GM18505 (cell line): Measurements from ENCODE around the gene ARID1B.
A peak's percentile ranks its signal among the peaks of the same experiment; 100 is the strongest.

Source experiments
- ATAC-seq: cut with Tn5 transposase; IDR thresholded peaks from one replicate; pipeline ENCODE4 v1.9.1; 2021; ENCODE audit not compliant: unreplicated experiment
- POLR2A ChIP-seq: IDR thresholded peaks from 4 replicates; pipeline ENCODE4 v1.6.1; 2011; ENCODE audit warnings: borderline replicate concordance; ENCODE audit not compliant: insufficient read depth, insufficient read length; ENCODE audit errors: extremely low read depth

Gene ARID1B

DNA sequence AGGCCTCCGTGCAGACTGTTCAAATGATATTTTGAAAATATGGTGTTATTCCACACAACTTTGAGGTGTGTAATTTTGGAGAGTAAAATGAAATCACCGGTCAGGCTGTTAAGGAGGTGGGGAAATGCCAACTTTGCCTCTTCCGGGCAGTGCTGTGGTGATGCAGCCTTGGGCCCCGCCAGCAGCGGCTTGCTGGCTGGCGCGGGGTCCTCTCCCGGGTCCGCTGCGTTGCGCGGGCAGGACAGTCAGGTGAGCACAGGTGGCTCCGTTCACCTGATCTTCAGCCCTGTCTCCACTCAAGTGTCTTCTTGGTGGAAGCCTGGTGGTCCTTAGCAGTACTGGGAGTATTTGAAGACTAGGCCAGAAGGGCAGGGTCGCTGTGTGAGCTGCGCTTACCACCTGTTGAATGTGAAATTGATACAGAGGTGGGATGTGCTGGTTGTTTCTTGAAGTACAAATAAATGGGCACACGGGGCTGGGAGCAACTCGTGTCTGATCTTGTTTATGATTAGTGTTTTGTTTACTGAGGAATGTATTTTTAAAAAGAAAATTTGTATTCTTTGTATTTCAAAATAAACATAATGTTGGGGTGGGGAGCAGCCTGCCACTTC lies 184.2 kb downstream of the ARID1B start:
- no peak for ATAC-seq
- no peak for TF ChIP-seq POLR2A

DNA sequence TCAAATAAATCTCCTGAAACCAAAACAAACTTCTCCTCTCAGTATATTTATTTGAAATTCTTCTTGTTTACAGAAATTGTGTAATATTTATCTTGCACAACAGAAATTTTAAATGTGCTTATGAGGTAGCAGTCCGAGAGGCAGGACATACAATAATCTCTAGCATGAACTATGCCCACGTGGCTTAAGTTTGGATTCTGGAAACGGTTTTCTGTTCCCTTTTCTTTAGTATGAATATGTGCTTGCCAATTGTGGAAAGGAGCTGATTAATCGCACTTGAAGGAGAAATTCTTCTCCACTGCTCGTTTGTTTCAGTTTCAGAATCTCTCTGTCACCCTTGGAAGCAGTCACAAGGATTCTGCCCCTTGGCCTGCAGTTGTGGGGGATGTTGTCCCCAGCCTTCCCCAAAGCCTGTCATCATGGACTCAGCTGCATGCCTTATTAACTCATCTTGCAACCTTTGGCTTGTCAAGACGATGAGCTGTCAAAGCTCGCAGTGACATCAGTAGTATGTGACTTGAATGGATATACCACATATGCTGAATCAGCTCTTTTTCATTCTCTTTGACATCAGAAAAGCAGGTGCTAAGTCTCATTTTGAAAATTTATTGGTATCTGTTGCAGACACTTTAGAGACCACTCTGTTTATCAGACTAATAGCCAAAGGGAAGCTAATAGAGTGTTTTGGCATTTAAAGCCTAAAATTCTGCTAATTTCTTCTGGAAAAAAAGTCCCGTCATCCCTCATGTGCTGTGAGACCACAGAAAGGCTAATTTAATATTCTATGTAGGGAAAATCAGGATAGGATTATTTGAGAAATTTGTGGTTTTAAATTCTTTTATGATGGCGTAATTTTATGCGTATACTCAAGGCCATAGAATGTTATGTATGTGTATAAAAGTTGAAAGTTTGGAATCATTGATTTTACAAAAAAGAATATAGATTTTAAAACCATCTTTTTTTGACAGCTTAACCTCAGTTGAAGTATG lies 186.8 kb downstream of the ARID1B start:
- ATAC-seq: peak; percentile 49
- no peak for TF ChIP-seq POLR2A

- no peak for ATAC-seq
- no peak for TF ChIP-seq POLR2A
Measured at GRCh38 chr6:156967852-156968251, 190.7 kb downstream of the ARID1B start.

DNA sequence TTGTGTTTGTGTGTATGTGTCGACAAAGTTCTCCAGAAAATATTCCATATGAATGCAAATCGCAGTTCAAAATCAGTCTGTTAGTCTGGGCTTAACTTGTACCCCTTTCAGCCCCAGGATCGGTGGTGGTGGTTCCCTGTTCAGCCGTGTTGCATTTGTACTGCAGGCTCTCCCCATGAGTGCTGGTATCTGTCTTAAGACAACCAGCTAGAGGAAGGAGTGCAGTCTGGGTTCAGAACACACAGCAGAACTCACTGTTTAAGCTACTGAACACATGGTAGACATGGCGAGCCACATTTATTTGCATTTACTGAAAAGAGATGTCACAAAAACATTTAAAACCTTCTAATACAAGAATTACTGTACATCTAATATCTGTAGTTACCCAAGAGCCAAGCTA lies 192.1 kb downstream of the ARID1B start:
- ATAC-seq: no peak
- no peak for TF ChIP-seq POLR2A

- ATAC-seq: no peak
- no peak for TF ChIP-seq POLR2A
Measured at GRCh38 chr6:156970595-156971112, 193.5 kb downstream of the ARID1B start.

DNA sequence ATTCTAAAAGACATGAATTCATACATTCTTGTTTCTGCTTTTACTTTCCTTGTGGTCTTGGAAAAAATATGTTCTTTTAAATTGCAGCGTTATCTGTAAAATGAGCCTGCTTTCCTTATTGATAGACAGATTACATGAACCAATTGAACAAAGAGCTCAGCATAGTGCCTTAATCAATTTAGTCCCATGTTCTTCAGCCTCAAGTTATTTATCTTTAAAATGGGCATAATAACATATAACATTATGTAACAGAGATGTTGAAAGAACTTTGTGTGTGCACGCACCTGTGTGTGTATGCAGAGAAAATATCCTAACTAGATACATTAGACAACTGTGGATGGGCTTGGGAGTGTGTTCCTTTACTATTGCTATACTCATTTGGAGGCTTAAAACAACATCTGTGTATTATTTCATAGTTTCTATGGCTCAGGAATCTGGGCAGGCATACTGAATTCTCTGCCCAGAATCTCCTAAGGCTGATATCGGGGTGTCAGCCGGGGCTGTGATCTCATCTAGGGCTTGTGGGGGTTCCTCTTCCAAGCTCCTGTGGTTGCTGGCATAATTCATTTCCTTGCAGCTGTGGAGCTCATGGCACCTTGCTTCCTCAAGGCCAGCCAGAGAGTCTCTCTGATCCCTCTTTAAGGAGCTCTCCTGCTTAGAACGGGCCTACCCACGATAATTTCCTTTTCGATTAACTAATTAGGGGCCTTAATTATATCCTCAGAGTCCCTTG lies 194.1 kb downstream of the ARID1B start:
- no peak for ATAC-seq
- no peak for TF ChIP-seq POLR2A

DNA sequence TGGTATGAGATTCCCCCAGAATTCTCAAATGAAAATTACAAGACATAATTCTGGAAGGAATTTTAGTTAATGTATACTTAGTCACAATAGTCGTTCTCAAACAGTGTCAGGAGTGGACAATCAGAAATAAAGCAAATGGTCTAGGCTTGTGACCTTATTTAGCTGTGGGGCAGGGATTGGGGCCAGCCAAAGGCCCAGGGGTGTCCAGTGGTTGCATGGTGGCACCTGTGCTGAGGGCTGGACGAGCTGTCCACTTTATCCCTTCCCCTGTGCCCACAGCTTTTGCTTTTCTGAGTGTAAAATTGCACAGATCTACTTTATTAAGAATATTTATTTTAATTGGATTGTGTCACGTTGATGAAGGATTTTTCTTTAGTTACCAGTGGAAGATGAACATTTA lies 195.0 kb downstream of the ARID1B start:
- no peak for ATAC-seq
- no peak for TF ChIP-seq POLR2A

GRCh38 chr6:156974830-156975261 lies 197.7 kb downstream of the ARID1B start:
- ATAC-seq: no peak
- TF ChIP-seq POLR2A: no peak

DNA sequence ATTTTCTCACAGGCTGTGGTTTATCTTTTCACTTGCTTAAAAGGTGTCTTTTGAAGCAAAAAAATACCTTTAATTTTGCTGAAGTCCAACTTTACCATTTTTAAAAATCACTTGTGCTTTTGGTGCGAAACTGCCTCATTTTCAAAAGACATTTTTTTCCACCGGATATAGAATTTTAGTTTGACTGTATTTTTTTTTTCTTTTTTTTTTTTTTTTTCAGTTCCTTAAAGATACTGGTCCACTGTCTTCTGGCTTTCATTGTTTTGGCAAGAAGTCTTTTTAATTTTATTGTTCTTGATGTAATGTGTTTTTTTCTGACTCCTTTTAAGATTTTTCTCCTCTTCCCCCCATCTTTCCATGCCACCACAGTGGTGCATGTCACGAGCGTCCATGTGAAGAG lies 198.2 kb downstream of the ARID1B start:
- no peak for ATAC-seq
- no peak for TF ChIP-seq POLR2A

GRCh38 chr6:156976216-156977127 lies 199.3 kb downstream of the ARID1B start:
- no peak for TF ChIP-seq POLR2A
- no peak for ATAC-seq

DNA sequence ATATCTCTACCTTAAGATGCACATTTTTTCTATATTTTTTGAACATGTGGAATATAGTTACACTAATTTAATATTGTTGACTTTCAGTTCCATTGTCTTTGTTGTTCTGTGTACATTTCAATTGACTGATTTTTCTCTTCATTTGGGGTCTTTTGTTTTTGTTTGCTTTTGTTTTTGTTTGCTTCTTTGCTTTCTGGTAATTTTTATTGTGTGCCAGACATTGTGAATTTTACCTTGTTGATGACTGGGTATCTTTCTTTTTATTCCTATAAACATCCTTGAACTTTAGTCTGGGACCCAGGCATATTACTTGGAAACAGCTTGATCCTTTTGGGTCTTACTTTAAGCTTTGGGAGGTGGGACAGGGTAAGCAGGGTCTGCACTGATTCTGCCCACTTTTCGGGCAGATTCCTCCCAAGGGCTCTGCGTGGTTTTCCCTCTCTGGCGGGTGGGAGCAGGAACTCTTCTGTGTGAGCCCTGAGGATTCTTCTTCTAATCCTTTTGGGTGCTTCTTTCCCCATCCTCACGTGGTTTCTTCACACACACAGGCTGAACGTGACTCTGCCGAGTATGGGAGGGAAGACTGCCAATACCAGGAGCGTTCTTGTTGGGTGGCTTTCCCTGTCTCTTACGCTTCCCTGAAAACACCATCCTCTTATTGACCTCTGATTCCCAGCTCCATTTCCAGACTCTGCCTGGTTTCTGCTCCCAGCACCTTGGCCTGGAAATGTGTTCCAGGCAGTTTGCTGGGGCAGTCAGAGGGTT lies 200.5 kb downstream of the ARID1B start:
- no peak for TF ChIP-seq POLR2A
- no peak for ATAC-seq

DNA sequence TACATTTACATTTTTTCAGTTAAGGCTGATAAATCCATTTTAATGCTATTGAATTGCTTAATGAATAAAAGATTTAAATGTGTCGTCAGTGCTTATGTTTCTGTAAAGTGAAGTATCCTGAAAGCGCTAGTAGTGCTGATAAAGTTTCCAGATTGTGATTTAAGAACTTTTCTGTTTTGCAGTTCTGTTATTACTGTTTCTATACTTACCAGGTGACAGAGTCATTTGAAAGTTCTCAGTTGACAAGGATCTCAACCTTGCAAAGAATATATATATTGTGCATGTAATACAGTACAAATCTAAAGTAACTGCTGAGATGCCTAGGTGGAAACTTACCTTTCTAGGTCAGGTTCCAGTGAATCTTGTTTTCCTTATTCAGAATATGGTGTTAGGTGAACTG lies 201.8 kb downstream of the ARID1B start:
- TF ChIP-seq POLR2A: no peak
- ATAC-seq: peak; percentile 44
